ENCODE data around the gene ZNF414. TPM values are rescaled to one million over a fixed set of nuclear protein-coding genes. Genes with fewer than 3 reads are reported as not detected.

Gene ZNF414
- total RNA-seq, 1 experiment from 2014 or later: 26.7 TPM

DNA sequence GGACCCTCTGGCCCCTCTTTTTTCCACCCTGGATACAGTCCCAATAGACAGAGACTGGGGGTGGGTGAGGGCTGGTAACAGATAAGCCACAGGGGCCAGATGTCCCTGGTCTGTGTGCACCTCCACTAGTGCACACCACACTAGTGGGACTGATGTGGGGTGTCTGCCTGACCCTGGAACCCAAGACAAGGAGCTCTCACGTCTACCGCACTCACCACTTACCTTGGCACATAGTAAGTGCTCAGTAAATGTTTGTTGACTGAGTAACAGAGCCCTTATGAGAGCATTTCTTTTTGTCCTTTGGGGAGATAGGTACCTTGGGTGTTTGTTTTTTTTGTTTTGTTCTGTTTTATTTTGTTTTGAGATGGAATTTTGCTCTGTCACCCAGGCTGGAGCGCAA lies 23.1 kb upstream of the ZNF414 start:
- Histone ChIP-seq H3K27me3 (replicated peaks; ENCODE audit: insufficient read depth, low read depth, low read length, poor library complexity) (no peaks in the 10 kb centered on the region), H3K4me3 (ENCODE audit: low read depth, low read length, poor library complexity, severe bottlenecking) (no peak overlapping the region), H3K27ac (ENCODE audit: low read depth, low read length, poor library complexity, severe bottlenecking) (no peak overlapping the region), H3K36me3 (ENCODE audit: insufficient read depth, low read length, poor library complexity, severe bottlenecking) (no peaks in the 10 kb centered on the region), H3K9me3 (ENCODE audit: low read depth, low read length, poor library complexity, severe bottlenecking) (no peaks in the 10 kb centered on the region), H3K4me1 (ENCODE audit: insufficient read depth, low read length, poor library complexity, severe bottlenecking) (peaks cover 7% of the 10 kb centered on the region)
- DNase-seq (ENCODE audit: low spot score): no peak
- BruUV-seq (replicated peaks): no TSS peak
- TF ChIP-seq EZH2 (IDR thresholded peaks at IDR 0.05; ENCODE audit: borderline replicate concordance, low read depth, low read length, poor library complexity, severe bottlenecking): no peak
- TF ChIP-seq, protein P1, sequence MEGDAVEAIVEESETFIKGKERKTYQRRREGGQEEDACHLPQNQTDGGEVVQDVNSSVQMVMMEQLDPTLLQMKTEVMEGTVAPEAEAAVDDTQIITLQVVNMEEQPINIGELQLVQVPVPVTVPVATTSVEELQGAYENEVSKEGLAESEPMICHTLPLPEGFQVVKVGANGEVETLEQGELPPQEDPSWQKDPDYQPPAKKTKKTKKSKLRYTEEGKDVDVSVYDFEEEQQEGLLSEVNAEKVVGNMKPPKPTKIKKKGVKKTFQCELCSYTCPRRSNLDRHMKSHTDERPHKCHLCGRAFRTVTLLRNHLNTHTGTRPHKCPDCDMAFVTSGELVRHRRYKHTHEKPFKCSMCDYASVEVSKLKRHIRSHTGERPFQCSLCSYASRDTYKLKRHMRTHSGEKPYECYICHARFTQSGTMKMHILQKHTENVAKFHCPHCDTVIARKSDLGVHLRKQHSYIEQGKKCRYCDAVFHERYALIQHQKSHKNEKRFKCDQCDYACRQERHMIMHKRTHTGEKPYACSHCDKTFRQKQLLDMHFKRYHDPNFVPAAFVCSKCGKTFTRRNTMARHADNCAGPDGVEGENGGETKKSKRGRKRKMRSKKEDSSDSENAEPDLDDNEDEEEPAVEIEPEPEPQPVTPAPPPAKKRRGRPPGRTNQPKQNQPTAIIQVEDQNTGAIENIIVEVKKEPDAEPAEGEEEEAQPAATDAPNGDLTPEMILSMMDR (conservative IDR thresholded peaks at IDR 0.05; ENCODE audit: low read depth, low read length): no peak
- ChIA-PET POLR2A (ENCODE audit: low non-redundant PET) (no interaction called here), CTCF (no interaction called here)
- intact Hi-C loops (cut with micrococcal nuclease; ENCODE audit: unreplicated experiment): no loop called here

DNA sequence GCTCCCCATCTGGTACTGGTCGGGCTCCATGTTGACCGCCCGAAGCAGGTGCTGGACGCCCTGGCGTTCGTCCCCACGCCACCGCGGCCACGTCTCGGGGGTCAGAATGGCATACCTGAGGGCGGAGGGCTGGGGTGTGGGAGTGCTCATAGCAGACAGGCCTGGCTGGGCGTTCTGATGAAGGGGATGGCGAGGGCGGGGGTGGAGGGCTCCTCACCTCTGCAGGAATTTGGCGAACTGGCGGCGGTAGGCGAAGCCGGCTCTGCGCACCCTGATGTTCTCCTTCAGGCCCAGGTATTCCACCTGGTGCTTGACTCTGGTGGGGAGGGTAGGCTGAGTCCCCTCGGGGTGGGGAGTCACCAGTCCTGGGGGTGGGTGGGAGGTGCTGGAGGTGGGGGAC lies 22.3 kb upstream of the ZNF414 start:
- Histone ChIP-seq H3K36me3 (ENCODE audit: insufficient read depth, low read length, poor library complexity, severe bottlenecking) (no peaks in the 10 kb centered on the region), H3K4me1 (ENCODE audit: insufficient read depth, low read length, poor library complexity, severe bottlenecking) (peaks cover 7% of the 10 kb centered on the region), H3K27ac (ENCODE audit: low read depth, low read length, poor library complexity, severe bottlenecking) (no peak overlapping the region), H3K9me3 (ENCODE audit: low read depth, low read length, poor library complexity, severe bottlenecking) (no peaks in the 10 kb centered on the region), H3K4me3 (ENCODE audit: low read depth, low read length, poor library complexity, severe bottlenecking) (no peak overlapping the region), H3K27me3 (replicated peaks; ENCODE audit: insufficient read depth, low read depth, low read length, poor library complexity) (no peaks in the 10 kb centered on the region)
- no peak for DNase-seq (ENCODE audit: low spot score)
- POLR2A ChIA-PET (ENCODE audit: low non-redundant PET): no interaction called here
- CTCF ChIA-PET: no interaction called here
- no peak for TF ChIP-seq EZH2 (IDR thresholded peaks at IDR 0.05; ENCODE audit: borderline replicate concordance, low read depth, low read length, poor library complexity, severe bottlenecking)
- TF ChIP-seq, protein P1 (conservative IDR thresholded peaks at IDR 0.05; ENCODE audit: low read depth, low read length): no peak
- intact Hi-C loops (cut with micrococcal nuclease; ENCODE audit: unreplicated experiment): no loop called here
- no TSS peak for BruUV-seq (replicated peaks)

DNA sequence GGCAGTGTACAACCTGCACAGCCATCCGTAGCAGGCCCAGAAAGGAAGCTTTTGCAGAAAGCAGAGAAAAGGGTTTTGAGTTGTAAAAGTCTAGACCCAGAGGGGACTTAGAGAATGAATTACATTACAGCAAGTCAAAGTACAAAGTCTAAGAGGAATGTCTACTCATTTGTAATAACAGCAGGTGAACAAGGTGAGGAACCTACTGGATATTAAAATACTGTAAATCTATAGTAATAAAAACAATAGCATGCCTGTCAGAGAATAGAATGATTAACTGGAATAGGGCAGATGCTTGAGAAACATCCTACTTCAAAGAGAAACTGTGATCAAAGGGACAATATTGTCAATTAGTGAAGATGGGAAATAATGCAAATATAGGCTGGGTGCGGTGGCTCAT lies 18.3 kb upstream of the ZNF414 start:
- no peaks in the 10 kb centered on the region for H3K36me3 ChIP-seq (ENCODE audit: insufficient read depth, low read length, poor library complexity, severe bottlenecking)
- ChIA-PET POLR2A (ENCODE audit: low non-redundant PET) (no interaction called here), CTCF (no interaction called here)
- H3K9me3 ChIP-seq (ENCODE audit: low read depth, low read length, poor library complexity, severe bottlenecking): no peaks in the 10 kb centered on the region
- no peaks in the 10 kb centered on the region for H3K27me3 ChIP-seq (replicated peaks; ENCODE audit: insufficient read depth, low read depth, low read length, poor library complexity)
- BruUV-seq (replicated peaks): no TSS peak
- no peak for DNase-seq (ENCODE audit: low spot score)
- no peak overlapping the region for H3K4me3 ChIP-seq (ENCODE audit: low read depth, low read length, poor library complexity, severe bottlenecking)
- H3K27ac ChIP-seq (ENCODE audit: low read depth, low read length, poor library complexity, severe bottlenecking): no peak overlapping the region
- H3K4me1 ChIP-seq (ENCODE audit: insufficient read depth, low read length, poor library complexity, severe bottlenecking): no peaks in the 10 kb centered on the region
- TF ChIP-seq, protein P1 (conservative IDR thresholded peaks at IDR 0.05; ENCODE audit: low read depth, low read length): no peak
- TF ChIP-seq EZH2 (IDR thresholded peaks at IDR 0.05; ENCODE audit: borderline replicate concordance, low read depth, low read length, poor library complexity, severe bottlenecking): no peak
- intact Hi-C loops (cut with micrococcal nuclease; ENCODE audit: unreplicated experiment): no loop called here
